ENCODE results near the gene PDIA5.

- TF ChIP-seq, protein P1, sequence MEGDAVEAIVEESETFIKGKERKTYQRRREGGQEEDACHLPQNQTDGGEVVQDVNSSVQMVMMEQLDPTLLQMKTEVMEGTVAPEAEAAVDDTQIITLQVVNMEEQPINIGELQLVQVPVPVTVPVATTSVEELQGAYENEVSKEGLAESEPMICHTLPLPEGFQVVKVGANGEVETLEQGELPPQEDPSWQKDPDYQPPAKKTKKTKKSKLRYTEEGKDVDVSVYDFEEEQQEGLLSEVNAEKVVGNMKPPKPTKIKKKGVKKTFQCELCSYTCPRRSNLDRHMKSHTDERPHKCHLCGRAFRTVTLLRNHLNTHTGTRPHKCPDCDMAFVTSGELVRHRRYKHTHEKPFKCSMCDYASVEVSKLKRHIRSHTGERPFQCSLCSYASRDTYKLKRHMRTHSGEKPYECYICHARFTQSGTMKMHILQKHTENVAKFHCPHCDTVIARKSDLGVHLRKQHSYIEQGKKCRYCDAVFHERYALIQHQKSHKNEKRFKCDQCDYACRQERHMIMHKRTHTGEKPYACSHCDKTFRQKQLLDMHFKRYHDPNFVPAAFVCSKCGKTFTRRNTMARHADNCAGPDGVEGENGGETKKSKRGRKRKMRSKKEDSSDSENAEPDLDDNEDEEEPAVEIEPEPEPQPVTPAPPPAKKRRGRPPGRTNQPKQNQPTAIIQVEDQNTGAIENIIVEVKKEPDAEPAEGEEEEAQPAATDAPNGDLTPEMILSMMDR (IDR thresholded peaks at IDR 0.05) = no peak
- no peak for TF ChIP-seq POLR2A (IDR thresholded peaks at IDR 0.05)
- TF ChIP-seq EP300 (IDR thresholded peaks at IDR 0.05) = no peak
These were observed 135.6 kb downstream of the PDIA5 start for GRCh38 chr3:123202451-123202850.
